HG02763 (cell line): ENCODE results near the gene TRIM41.
A peak's percentile ranks its signal among the peaks of the same experiment; 100 is the strongest.
"Not testable (repeated sequence)": the region's sequence is repeated elsewhere in the genome, so short reads cannot be mapped to it uniquely, and the experiment has no call there.

Source experiments
- ATAC-seq: cut with Tn5 transposase; IDR thresholded peaks from one replicate; pipeline ENCODE4 v1.9.1; 2021; ENCODE audit warnings: mild to moderate bottlenecking, moderate library complexity; ENCODE audit not compliant: unreplicated experiment

TRIM41 gene

DNA sequence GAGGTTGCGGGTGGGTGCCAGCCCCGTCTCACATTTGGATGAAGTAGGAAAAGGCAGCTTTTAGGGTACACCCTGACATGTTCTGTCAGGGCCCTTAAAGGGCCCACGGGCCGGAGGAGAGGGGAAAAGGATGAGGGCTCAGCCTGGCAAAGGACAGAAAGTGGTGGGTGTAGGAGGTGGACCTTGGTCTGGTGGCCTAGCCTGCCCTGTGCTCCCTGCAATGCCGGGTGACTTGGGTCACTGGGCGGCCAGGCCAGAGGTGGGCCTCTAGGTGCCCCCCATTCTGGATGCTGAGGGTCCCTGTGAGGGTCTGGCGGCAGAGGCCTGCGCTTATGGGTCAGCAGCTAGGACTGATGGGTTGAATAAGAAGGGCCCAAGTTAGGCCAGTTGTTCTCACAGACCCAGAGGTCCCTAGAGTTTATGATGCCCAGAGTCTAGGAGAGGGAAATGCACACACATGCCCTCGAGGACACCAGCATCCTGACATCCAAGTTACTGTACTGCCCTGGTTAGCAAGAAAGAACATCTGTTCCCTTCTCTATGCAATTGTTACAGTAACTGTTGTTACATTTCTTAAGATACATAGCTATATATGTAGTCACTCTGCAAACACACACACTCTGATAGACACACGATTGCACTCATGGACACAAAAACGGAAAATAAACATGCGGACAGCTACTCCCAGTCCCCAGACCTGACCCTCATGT lies 30.6 kb upstream of the TRIM41 start:
- no peak for ATAC-seq

DNA sequence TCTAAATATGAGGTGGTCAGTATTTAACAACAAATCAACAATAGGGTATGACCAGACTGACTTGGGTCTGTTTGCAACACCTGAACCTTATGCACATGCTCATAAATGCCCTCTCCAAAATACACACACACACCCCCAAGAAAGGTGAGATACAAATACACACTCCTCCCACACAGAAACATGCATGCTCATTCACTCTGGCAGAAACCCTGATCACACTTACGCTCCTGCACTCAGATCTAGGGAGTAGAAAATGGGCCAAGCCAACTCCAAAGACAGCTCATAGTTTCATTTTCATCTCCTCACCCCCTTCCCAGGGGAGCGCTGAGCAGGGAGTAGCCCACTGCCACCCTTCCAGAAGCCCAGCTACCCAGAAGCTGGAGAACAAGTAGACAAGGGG lies 29.4 kb upstream of the TRIM41 start:
- ATAC-seq, result no peak

DNA sequence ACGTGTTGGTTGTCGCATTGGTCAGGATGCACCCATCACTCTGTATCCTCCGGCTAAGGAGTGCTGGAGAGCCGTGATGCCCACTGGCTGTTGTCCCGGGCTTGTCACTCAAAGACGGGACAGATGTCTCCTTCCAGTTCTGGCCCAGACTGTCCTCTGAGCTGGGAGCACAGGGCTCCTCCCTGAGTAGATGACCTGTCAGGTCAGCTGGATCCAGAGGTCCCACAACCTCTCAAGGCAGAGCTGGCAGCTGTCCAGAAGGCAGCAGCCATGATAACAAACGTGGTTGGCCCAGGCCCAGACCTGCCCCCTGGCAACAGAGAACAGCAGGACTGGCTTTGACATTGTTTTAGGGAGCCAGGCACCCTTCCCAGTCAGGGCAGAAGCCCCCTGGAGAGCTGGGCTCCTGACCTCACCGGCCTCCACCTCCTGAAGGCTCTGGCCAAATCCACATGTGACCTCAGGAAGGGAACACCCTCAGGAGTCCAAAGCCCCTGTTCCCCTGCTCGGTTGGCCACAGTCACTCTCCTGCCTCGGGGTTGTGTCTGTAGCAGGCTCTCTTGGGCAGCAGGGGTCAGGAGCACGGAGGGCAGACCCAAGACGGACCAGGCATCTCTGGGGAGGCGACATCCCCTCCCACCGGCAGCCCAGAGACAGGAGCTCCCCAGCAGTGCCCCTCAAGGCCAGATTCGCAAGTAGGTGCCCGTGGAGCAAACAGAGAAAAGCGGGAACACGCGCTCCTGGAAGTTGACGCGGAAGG lies 28.4 kb upstream of the TRIM41 start:
- ATAC-seq, result no peak

DNA sequence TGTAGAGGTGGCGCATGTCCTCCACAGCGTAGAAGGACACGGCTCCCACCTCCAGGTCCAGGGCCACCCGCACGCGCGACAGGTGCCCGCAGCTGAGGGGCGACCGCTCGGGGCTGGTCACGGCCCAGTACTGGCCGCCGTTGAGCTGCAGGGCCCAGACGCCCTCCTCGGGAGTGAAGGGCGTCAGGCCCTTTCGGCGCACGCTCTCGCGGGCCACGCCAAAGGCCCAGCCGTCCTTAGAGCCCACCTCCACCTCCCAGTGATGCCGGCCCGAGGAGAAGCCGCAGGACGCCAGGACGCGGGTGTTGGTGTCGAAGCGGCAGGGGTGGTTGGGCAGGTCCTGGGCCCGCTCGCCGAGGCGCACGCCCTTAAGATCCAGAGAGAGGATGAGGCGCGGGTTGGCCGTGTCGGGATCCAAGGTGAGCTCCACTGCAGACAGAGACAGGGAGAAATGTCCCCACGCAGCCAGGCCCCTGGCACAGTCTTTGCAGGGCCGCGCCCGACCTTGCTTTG lies 27.8 kb upstream of the TRIM41 start:
- no peak for ATAC-seq

DNA sequence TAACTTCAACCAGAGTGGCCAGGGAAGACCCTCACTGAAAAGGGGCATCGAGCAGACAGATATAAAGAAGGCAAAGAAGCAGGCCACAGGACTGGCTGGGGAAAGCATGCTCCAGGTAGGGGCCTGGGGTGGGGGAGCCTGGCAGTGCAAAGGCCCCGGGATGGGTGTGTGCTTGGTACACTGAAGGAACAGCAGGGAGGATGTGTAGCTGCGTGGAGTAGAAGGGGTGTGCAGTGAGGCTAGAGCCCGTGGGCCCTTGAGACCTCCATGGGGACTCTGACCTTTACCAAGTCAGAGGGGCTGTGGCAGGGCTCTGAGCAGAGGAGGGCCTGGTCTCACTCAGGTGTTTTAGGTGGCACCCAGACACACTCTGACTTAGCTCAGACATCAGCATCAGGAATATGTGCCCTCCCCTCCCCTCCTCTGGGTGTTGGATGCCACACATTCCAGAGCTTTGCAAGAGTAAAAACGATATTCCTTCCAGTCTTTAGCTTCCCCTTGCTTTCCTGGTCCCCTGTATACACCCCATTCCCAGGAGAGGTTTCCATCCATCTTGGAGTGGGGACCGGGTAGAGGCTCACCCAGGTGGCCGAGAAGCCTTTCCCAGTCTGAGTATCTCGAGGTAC lies 25.6 kb upstream of the TRIM41 start:
- no peak for ATAC-seq

DNA sequence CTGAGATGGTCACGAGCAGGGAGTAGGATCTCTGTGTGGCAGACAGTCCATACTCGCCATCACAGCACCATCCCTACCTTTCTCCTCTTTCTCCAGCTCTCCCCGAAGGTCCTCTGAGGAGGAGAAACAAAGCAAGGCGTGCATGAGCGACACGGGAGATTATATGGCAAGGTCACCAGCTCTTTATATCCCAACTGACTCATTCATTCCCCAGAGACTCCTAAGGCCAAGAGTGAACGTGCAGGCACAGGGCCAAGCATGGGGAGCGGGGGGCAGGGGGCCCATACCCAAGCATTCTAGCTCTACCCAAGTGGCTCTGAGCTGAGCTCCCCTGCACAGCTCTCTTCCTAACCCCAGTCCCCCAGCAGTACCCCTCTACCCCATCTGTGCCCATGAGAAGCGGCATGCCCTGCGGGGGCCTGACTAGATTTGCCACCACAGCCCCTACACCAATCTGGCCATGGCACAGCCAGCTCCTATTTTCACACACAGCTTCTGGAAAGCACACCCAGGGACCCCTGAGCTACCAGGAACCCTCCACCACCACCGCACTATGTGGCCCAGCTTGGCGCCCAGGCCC lies 24.9 kb upstream of the TRIM41 start:
- no peak for ATAC-seq

DNA sequence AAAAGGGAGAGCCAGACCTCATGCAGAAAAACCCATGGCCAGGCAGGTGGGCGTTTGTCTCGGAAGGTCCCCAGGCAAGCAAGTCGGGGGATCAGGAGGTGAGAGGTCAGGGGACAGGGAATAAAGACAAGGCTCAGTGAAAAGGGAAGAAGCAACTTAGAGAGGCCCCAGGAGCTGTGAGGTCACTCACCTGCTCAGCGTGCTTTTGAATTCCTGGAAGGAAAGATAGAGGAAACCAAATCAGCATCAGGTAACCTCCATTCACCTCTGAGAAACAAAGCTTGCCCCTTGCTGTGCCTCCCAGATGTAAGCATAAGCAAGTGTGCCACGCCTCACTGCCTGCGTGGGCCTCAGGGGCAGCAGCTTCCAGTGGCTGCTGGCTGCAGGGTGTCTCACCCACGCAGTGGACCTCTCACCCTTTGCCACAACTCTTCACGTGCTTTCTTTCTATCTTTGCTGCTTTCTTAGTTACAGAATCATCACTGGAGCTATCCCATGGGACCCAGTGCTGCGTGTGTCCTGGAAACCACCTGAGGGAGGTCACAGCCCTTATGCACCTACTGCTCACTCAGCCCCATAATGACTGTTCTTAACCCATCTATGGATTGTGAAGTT lies 24.1 kb upstream of the TRIM41 start:
- ATAC-seq, result peak; percentile 64

DNA sequence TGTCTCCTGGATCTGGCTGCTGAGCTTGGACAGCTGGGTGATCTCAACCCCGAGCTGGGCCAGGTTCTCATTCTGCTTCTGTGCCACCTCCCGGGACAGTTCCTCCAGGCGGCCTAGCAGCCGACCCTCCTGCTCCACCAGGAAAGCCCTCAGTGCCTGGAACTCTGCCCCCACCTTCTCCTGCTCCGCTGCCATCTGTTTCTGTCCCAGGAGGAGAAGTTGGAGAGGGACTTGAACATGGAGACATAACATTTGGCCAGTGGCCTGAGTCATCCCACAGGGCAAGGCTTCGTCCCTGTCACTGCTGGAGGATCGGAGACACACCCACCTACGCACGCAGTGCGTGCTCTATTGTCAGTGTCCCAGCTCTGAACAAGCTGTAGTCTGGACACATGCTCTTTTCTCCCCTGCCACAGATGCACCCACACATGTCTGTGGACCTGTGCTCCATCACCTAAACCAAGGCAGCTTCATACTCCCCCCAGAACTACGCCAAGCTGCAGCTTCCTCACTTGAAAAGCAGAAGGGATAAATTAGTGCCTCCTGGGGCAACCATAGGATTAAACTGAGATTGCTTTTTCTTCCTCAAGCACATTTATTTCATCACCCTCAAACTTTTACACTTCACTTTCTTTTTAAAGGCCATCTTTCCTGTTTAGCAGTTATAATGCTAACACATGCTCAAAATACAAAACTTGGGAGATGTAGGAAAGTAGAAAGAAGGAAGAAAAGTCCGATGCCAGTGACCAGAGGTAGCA lies 23.0 kb upstream of the TRIM41 start:
- ATAC-seq, result no peak

DNA sequence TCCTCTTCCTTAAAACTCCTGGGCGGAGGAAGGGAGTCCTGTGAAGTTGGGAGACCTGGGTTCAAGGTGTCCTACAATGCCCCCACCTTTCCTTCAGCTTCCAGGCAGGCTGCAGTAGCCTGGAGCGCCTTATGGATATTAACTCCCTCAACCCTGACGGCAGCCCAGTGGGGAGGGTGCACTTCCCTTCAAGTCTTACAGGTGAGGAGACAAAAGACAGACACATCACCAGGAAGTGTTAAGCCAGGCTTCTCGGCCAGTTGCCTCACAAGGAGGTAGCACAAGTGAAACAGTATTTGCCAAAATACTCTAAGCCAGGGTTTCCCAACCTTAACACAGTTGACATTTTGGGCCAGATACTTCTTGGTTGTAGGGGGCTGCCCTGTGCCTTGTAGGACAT lies 22.3 kb upstream of the TRIM41 start:
- ATAC-seq, result no peak

DNA sequence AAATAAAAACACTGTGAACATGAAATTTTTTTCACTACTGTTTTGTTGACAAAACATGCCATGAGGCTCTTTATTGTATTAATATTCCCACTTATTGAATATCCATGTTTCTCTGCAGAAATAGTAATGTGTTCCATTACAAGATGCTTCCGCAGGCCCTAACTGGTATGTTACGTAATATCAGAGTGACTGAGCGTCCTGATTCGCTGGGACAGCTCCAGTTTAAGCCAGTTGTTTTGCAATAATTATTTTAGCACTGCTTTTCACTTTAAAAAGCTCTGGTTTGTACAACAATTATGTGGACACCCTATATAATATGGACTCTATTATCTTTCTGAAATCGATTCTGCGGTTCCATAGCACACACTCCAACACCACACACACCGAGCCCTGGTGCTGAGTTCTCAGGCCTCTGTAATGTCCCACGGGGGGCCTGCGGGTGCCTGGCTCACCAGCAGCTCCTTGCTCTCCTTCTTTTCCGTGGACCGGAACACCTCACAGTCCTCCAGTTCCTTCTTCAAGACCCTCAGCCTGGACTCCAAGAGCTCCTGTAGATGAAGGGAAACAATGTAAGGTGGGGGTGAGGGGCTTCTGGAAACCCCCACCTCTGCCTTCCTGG lies 19.9 kb upstream of the TRIM41 start:
- ATAC-seq, result no peak

DNA sequence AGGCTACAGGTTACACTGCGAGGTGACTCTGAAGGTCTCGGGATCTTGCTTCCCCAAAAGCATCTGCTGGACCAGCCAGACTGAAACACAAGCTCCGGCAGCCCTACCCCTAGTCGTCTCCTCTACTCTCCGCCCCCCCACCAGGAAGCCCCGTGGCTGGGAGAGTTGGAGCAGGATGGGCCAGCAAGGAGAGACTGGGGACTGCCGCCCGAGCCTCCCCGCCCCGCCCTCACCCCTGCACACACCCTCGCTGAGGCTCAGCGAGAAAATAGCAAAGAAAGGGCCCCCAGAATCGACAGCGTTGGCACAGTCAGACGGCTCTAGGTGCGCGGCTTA lies 19.3 kb upstream of the TRIM41 start:
- ATAC-seq, result no peak

DNA sequence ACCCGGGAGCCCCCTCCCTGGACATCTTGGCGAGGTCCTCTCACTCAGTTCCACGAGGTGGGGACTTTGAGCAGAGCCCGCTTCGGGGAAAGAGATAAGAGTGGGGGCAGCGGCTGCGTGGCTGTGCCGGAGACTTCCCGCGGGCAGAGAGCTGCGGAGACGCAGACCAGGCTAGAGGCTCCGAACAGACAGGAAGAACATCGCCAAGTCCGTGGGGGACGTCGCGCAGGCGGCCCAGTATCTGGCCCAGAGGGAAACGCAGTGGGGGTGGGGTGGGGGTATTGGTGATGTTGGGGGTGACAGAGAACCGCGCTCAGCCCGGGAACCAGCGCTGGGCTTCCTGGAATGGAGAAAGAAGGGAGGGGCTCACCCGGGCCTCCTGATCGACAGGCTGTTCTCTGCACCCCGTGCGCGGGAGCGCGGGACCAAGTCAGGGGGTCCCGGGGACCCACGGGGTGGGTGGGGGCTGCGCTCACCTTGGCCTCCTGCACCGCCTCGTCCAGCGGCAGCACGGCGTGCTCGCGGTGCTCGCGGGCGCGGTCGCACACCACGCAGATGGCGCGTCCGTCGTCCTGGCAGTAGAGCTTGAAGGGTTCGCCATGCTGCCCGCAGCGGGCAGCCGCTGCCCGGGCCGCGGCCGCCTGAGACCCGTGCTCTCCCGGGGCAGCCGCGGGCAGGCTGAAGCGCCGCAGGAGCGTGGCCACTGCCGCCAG lies 18.8 kb upstream of the TRIM41 start:
- ATAC-seq, result no peak

DNA sequence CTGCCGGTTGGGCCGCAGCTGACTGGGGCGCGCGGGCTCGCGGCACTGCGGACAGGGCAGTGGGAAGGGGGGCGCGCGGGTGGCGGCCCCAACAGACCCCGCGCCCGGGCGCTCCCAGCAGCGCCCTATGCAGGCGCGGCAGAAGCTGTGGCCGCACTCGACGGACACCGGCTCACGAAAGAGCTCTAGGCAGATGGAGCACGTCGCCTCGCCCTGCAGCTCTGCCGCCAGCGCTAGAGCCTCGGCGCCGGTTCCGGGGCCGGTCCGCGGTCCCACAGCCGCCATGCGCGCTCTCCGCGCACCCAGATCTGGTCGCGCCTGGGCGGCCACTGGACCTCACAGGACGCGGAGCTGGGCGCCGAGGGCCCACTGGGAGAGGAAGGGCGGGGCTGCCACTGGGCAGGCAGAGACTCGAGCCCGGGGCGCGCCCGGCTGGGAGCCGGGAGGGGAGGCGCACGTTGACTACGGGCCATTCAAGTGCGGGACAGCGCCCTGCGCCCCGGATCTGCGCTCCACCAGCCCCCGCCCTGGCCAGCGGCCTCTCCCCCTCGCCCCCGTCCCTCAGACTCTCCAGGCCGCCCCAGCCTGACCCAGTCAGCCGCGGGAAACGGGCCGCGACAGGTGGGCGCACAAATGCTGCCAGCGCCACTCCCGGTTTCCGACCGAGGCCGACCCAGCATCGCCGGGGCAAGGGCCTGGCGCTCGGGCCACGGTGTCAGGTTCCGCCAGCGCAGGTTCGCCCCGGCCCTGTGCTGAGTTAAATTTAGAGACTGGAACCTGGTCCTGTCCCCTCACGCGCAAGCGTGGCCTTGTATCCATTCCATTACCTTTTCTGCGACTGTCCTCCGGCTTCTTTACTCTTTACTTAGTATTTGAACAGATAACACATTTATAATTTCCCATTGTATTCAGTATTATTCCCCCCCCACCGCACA lies 18.0 kb upstream of the TRIM41 start, which contains the start of gene TRIM7:
TSS of gene TRIM7 (minus strand) at position 371 of the 935 bp plus-strand sequence. CDS start at position 285, 86 bp downstream.
- ATAC-seq, result no peak

DNA sequence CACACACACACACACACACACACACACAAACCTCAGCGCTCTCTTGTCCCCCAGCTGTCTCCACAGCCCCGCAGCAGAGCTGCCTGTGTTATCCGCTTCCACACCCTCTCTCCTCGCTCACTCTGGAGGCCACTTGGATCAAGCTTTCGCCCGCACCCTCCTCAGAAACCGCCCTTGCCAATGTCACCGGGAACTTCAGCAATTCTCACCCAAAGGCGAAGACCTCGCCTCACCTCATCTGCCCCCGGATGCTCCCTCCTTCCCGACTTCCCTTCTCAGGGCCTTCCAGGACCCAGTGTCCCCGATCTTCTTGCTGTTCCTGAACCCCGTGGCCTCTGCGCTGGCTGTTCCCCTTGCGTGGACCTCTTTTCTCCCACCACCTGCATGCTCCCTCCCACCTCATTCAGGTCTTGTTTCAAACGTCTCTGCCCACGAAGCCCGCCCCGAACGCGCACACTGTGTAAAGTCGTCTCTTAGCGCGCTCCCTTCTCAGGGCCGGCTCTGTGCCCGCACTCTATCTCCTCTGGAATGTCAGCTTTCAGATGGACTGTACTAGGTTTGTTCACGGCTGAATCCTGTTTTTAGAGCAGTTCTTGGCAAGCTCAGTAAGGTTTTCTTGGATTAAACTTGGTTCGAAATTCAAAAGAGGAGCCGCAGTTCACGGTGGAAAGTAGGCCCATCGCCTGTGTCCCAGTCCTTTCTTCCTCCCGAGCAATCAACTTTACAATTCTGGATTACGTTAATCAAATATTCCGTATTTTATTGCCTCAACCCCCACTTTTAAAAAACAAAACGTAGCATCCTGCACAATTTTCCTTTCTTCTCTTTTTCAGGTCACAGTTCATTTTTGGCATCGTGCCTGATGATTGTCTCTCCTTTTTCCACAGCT lies 17.1 kb upstream of the TRIM41 start:
- no peak for ATAC-seq

DNA sequence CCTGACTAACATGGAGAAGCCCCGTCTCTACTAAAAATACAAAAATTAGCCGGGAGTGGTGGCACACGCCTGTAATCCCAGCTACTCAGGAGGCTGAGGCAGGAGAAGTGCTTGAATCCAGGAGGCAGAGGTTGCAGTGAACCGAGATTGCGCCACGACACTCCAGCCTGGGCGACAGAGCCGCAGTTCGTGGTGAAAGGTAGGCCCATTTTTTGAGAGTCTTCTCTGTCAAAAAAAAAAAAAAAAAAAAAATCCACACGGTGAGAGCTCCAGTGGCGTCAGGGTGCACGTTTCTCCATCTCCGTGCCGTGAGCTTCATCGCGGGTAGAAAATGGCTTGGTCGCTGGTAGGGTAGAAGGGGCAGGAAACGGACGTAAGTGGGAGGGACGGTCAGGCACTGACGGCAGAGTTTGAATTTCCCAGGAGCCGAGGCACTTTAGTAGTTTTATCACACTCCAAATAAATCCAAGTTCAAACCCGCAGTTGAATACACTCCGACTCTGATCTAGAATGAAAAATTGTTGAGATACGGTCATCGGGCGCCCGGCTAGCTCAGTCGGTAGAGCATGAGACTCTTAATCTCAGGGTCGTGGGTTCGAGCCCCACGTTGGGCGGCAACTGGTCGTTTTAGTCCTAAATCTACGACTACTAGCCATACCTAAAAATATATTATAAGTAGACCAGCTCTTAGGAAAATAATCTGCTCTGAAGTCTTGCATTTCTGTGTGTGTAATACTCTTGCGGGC lies 15.7 kb upstream of the TRIM41 start:
- ATAC-seq, result peak; percentile 38

DNA sequence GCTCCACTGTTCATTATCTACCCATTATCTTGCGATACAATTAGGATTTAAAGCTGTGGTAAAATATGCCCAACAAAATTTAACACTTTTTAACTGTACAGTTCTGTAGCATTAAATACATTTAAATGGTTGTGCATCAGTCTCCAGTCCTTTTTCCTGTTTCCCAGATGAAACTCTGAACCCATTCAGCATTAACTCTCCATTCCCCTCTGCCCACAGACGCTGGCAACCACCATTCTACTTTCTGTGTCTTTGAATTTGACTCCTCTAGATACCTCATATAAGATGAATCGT lies 15.2 kb upstream of the TRIM41 start:
- ATAC-seq, result no peak

DNA sequence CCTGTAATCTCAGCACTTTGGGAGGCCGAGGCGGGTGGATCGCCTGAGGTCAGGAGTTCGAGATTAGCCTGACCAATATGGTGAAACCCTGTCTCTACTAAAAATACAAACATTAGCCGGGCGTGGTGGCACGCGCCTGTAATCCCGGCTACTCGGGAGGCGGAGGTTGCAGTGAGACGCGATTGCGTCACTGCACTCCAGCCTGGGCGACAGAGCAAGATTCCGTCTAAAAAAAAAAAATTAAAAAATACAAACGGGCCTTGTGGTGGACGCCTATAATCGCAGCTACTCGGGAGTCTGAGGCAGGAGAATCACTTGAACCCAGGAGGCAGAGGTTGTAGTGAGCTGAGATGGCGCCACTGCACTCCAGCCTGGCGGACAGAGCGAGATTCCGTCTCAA lies 14.1 kb upstream of the TRIM41 start:
- ATAC-seq, result not testable (repeated sequence)
